ENCODE measurements around the gene SLC13A4.

Gene SLC13A4

GRCh38 chr7:135718794-135719437, 9.1 kb downstream of the SLC13A4 start:
- DNase-seq (ENCODE audit: low read depth in 2 of 2) = no peak

GRCh38 chr7:135718219-135718618, 9.8 kb downstream of the SLC13A4 start:
- no peak for DNase-seq (ENCODE audit: low read depth in 2 of 2)

GRCh38 chr7:135717693-135718092, 10.3 kb downstream of the SLC13A4 start:
- DNase-seq (ENCODE audit: low read depth in 2 of 2) = no peak

GRCh38 chr7:135716677-135717238, 11.2 kb downstream of the SLC13A4 start:
- DNase-seq (ENCODE audit: low read depth in 2 of 2) = peak; percentile 55 to 61

GRCh38 chr7:135715673-135716072, 12.3 kb downstream of the SLC13A4 start:
- no peak for DNase-seq (ENCODE audit: low read depth in 2 of 2)

- DNase-seq (ENCODE audit: low read depth in 2 of 2) = no peak
These were observed 12.9 kb downstream of the SLC13A4 start for GRCh38 chr7:135715055-135715522.

- no peak for DNase-seq (ENCODE audit: low read depth in 2 of 2)
These were observed 13.4 kb downstream of the SLC13A4 start for GRCh38 chr7:135714534-135715009.

- DNase-seq (ENCODE audit: low read depth in 2 of 2) = no peak
These were observed 14.0 kb downstream of the SLC13A4 start for GRCh38 chr7:135713836-135714470.

- DNase-seq (ENCODE audit: low read depth in 2 of 2) = no peak
These were observed 15.2 kb downstream of the SLC13A4 start for GRCh38 chr7:135712796-135713195.

GRCh38 chr7:135712182-135712782, 15.7 kb downstream of the SLC13A4 start:
- no peak for DNase-seq (ENCODE audit: low read depth in 2 of 2)

GRCh38 chr7:135711139-135711469, 16.9 kb downstream of the SLC13A4 start:
- no peak for DNase-seq (ENCODE audit: low read depth in 2 of 2)

GRCh38 chr7:135710417-135711138, 17.4 kb downstream of the SLC13A4 start:
- no peak for DNase-seq (ENCODE audit: low read depth in 2 of 2)

GRCh38 chr7:135709508-135709907, 18.5 kb downstream of the SLC13A4 start:
- DNase-seq (ENCODE audit: low read depth in 2 of 2) = no peak

GRCh38 chr7:135708041-135708440, 19.9 kb downstream of the SLC13A4 start:
- no peak for DNase-seq (ENCODE audit: low read depth in 2 of 2)

- DNase-seq (ENCODE audit: low read depth in 2 of 2) = no peak
These were observed 20.4 kb downstream of the SLC13A4 start for GRCh38 chr7:135707570-135707966.

- no peak for DNase-seq (ENCODE audit: low read depth in 2 of 2)
These were observed 21.0 kb downstream of the SLC13A4 start for GRCh38 chr7:135706858-135707569.

- DNase-seq (ENCODE audit: low read depth in 2 of 2) = no peak
These were observed 21.8 kb downstream of the SLC13A4 start for GRCh38 chr7:135706038-135706742.

GRCh38 chr7:135704698-135705097, 23.3 kb downstream of the SLC13A4 start:
- DNase-seq (ENCODE audit: low read depth in 2 of 2) = no peak

GRCh38 chr7:135704074-135704473, 23.9 kb downstream of the SLC13A4 start:
- DNase-seq (ENCODE audit: low read depth in 2 of 2) = no peak

GRCh38 chr7:135697276-135698049, 30.5 kb downstream of the SLC13A4 start:
- DNase-seq (ENCODE audit: low read depth in 2 of 2) = no peak

All from fibroblast of skin of left quadriceps (primary cell).